Stimulated activated CD4-positive, alpha-beta T cell treated with anti-CD3 and anti-CD28 coated beads, Interleukin-4, amount 100 ng/mL, for 48 hours (primary cell): ENCODE results near the gene GLCE.
"Not testable (repeated sequence)": the region's sequence is repeated elsewhere in the genome, so short reads cannot be mapped to it uniquely, and the experiment has no call there.

Experiments used
- DNase-seq, 2 donors: peaks; one replicate each; pipeline ENCODE4 v3.0.0-alpha.2; 2020; ENCODE audit warnings: low read depth in 2 of 2

GLCE gene

GRCh38 chr15:69135499-69135898, 24.9 kb upstream of the GLCE start:
- no peak for DNase-seq

DNA sequence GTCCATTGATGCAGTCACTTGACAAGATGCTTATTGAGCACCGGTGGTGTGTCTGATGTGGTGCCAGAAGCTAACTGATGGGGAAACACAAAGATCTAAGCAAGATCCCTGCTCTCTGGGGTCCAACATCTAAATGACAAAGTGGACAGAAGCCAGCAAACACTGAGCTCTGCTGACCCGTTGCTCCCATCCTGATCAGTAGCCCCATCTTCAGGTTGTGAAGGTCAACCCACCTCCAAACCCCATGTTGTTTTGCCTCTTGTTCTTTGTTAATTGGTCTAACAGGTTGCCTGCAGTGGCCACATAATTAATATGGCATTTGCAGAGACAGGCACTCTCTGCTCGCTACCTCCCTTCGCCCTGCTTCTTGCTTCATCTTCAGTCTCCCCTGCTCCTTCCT, 21.5 kb upstream of the GLCE start:
- no peak for DNase-seq

GRCh38 chr15:69140306-69140705, 20.1 kb upstream of the GLCE start:
- no peak for DNase-seq

- no peak for DNase-seq
These were observed 19.1 kb upstream of the GLCE start for GRCh38 chr15:69141286-69141701.

- DNase-seq = no peak
These were observed 18.6 kb upstream of the GLCE start for GRCh38 chr15:69141833-69142232.

GRCh38 chr15:69143756-69144436, 16.5 kb upstream of the GLCE start:
- no peak for DNase-seq

- no peak for DNase-seq
These were observed 15.9 kb upstream of the GLCE start for GRCh38 chr15:69144530-69144929.

DNA sequence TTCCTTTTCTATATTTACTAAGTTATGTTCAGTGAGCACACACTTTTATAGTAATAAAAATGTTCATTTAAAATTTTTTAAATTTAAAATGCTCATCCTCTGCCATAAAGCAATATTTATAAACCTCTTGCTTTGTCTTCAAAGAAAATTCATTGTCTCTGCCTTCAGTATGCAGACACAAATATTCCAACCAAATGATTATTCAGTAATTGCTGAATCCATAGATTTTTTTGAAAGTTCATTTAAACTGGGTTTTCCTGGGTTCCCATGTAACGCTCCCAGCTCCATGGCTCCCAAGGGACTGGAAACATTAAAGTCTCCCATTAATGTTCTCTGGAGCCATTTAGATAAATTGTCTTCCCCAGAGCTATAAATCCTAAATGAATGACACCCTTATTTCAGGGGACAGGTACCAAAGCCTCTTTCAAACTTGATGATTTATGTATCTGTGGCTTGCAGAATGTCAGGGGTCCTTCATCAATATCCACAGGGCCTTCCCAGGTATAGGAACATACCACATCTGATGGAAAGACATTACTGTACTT, 15.2 kb upstream of the GLCE start:
- no peak for DNase-seq

- no peak for DNase-seq
These were observed 14.5 kb upstream of the GLCE start for GRCh38 chr15:69145694-69146492.

DNA sequence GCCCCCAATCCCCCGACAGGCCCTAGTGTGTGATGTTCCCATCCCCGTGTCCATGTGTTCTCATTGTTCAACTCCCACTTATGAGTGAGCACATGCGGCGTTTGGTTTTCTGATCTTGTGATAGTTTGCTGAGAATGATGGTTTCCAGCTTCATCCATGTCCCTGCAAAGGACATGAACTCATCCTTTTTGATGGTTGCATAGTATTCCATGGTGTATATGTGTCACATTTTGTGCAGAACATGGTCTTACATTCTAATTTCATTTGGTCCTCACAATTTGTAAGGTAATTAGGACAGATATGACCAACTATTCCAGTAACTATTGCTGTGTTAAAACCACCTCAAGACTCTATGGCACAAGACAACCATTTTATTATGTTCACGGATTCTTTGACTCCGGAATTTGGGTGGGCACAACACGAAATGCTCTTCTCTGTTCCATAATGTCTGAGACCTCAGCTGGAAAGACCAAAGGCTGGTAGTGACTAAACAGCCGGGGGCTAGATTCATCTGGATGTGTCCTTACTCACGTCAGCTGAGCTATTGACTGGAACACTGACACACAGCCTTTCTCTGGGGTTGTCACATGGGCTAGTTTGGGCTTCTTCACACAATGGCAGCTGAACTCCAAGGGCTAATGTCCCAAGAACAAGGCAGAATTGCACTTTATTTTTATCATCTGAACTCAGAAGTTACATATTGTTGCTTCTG, 13.6 kb upstream of the GLCE start:
- no peak for DNase-seq

DNA sequence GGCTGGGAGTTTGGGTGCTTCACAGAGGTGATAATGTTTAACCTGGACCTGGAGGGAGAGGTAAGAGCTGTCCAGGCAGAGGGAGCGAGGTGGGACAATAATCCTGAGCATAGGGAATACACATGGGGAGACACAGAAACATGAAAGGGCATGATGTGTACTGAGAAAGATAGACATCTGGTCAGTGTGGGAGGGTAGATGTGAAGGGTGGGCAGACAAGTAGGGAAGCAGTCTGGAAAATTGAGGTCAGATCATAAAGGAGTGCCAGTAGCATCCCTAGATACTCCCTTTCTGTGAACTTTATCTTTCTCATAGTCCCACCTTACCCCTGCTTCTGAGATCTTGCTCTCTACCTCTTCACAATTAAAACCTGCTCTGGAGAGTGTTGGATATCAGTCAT, 12.0 kb upstream of the GLCE start:
- DNase-seq = no peak

DNA sequence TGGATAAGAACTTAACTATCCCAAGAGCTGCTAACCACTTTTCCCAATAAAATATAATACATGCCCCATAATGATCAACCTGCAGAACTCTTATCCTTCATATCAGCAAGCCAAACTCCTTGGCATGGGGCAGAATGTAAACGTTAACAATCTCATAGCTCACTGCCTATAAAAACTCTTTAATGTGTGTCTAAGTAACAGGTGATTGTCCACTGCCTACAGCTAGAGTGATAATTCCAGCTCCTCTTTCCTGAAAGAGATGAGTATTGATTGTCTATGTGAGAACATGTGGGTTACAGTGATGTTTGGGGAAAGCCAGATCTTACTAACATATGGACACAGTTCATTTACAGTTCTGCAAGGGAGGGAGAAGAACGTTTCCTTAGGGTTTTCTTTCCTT, 11.3 kb upstream of the GLCE start:
- DNase-seq = no peak

DNA sequence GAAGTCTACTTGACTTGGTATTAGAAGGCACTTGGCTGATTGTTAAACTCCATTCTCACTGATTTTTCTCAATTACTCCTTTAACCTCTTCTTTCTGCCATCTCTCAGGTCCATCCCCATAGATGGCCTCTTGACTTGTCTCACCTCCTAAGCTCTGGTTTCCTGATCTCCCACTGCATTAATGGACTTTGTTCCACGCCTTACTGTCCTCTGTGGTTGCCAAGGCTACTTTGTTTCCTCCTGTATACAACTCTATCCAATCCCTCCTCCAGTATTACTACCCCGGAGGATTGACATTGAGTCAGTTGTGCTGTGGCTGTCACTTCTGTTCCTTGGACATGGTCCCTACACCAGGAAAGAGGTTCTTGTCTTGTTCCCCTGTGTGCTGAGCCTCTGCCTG, 10.6 kb upstream of the GLCE start:
- no peak for DNase-seq

- DNase-seq = no peak
These were observed 10.1 kb upstream of the GLCE start for GRCh38 chr15:69150336-69150735.

GRCh38 chr15:69150841-69151240, 9.6 kb upstream of the GLCE start:
- DNase-seq = no peak

DNA sequence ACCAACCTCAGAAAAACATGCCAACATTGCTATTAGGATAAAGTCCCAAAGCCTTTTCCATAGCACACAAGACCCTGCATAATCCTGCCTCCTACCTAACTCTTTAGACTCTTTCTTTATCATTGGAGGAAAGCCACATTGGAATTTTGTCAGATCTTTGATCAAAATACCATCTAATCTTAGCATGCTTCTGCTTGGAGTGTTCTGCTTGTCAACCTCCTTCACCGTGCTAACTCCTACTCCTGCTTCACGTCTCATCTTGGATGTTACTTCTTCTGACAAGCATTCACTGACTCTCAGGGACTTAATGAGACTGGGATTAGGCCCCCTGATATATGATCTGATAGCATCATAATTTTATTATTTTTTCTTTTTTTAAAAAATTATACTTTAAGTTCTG, 7.4 kb upstream of the GLCE start:
- no peak for DNase-seq

DNA sequence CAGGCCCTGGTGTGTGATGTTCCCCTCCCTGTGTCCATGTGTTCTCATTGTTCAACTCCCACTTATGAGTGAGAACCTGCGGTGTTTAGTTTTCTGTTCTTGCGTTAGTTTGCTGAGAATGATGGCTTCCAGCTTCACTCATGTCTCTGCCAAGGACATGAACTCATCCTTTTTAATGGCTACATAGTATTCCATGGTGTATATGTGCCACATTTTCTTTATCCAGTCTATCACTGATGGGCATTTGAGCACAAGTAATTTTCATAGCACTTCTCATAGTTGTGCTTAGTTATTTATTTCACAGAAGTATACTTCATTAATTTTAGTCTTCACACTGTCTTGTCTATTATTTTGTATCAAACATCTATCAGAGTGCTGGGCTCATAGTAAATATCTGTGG, 6.8 kb upstream of the GLCE start:
- not testable (repeated sequence) for DNase-seq

DNA sequence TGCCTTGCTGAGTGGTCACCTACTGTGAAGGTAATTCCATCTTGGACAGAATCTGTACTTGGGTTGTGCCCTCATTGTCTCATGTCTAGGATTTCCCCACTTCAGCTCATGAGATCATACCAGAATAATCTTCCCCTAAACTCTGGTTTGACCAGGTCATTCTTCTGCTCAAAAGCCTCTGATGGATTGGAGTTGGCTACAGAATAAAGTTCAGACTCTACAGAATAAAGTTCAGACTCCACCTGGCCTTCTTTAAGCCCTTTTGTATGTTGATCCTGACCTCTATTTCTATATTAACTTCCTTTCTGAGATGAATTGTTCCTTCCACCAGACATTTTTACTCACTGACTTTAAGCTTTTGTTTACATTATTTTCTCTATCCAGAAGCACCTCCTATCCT, 6.4 kb upstream of the GLCE start:
- no peak for DNase-seq

DNA sequence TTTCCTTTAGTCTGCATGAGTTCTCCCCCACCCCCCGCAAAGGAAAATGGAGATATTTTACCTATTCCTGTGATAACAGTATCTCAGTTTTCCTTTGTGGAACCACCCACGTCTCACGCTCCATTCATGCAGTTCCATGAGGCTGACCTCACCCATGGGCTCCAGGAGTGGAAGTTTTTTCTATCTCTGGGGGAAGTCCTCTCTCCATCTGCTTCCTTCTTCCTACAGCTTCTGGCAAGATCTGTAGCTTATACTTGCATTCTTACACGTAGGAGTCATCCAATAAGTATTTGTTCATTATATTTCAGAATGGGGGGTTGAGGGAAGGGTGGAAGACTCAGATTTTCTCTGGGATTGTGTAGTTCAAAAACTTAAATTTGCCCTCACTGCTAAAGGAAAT, 5.8 kb upstream of the GLCE start:
- DNase-seq = no peak

- DNase-seq = no peak
These were observed 3.6 kb upstream of the GLCE start for GRCh38 chr15:69156736-69157381.

- DNase-seq = no peak
These were observed 2.1 kb upstream of the GLCE start for GRCh38 chr15:69158201-69158842.

DNA sequence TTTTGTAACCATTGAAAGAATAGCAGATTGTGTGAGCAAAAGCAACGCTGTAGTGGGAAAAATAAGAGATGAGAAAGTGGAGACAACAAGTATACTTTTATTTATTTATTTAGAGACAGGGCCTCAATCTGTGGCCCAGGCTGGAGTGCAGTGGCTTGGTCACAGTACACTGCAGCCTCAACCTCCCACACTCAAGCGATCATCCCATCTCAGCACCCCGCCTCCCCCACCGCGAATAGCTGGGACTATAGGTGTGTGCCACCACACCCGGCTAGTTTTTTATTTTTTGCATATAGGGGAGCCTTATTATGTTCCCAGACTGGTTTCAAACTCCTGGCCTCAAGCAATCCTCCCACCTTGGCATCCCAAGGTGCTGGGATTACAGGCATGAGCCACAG, 1.6 kb upstream of the GLCE start:
- no peak for DNase-seq
